SU-DHL-6 (cell line): ENCODE measurements around the gene LRRC7.

Source experiments
- EZH2phosphoT487 ChIP-seq: fragments of 200-600 bp; sonication (generic), shearing (Covaris generic); conservative IDR thresholded peaks from 2 replicates; pipeline ENCODE4 v1.6.1; 2018; ENCODE audit warnings: mild to moderate bottlenecking, antibody characterized with exemption, low read length, moderate library complexity, mixed read lengths
- TF ChIP-seq, protein P1 (sequence below): fragments of 200-600 bp; sonication (generic); IDR thresholded peaks from one replicate; pipeline ENCODE4 v1.5.1; 2017; ENCODE audit warnings: antibody characterized with exemption, mild to moderate bottlenecking, low read length, moderate library complexity; ENCODE audit not compliant: insufficient read depth, poor library complexity, severe bottlenecking

DNA sequence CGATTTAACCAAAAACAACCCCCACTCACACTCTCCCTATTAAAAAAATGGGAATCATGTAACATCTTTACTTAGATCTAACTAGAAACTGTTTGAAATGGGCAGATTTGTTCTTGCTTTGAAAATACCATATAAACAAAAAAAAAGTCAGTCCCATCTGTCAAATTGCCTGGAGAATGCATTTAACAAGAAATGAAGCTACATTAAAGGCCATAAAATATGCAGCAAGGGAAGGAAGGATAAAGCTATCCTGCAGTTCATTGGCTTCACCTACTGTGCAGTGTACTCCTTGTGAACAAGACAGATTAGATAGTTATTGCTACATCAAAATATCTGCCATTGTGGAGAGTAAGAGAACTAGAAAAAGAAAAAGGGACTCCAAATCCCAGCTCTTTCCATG is 160.5 kb downstream of the LRRC7 start:
- TF ChIP-seq, protein P1, sequence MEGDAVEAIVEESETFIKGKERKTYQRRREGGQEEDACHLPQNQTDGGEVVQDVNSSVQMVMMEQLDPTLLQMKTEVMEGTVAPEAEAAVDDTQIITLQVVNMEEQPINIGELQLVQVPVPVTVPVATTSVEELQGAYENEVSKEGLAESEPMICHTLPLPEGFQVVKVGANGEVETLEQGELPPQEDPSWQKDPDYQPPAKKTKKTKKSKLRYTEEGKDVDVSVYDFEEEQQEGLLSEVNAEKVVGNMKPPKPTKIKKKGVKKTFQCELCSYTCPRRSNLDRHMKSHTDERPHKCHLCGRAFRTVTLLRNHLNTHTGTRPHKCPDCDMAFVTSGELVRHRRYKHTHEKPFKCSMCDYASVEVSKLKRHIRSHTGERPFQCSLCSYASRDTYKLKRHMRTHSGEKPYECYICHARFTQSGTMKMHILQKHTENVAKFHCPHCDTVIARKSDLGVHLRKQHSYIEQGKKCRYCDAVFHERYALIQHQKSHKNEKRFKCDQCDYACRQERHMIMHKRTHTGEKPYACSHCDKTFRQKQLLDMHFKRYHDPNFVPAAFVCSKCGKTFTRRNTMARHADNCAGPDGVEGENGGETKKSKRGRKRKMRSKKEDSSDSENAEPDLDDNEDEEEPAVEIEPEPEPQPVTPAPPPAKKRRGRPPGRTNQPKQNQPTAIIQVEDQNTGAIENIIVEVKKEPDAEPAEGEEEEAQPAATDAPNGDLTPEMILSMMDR = no peak
- no peak for TF ChIP-seq EZH2phosphoT487
